NT2/D1 (cell line): Measurements from ENCODE around the gene GIGYF1.

ENCODE experiments used
- SUZ12 ChIP-seq: IDR thresholded peaks from 2 replicates; pipeline ENCODE4 v1.6.1; 2011; ENCODE audit not compliant: insufficient read length, insufficient read depth; ENCODE audit errors: extremely low read depth
- YY1 ChIP-seq: IDR thresholded peaks from 2 replicates; pipeline ENCODE4 v1.6.1; 2011; ENCODE audit not compliant: insufficient read length, insufficient read depth
- ZNF274 ChIP-seq: IDR thresholded peaks from 2 replicates; pipeline ENCODE4 v1.6.1; 2011; ENCODE audit warnings: mild to moderate bottlenecking, low read depth, low read length

DNA sequence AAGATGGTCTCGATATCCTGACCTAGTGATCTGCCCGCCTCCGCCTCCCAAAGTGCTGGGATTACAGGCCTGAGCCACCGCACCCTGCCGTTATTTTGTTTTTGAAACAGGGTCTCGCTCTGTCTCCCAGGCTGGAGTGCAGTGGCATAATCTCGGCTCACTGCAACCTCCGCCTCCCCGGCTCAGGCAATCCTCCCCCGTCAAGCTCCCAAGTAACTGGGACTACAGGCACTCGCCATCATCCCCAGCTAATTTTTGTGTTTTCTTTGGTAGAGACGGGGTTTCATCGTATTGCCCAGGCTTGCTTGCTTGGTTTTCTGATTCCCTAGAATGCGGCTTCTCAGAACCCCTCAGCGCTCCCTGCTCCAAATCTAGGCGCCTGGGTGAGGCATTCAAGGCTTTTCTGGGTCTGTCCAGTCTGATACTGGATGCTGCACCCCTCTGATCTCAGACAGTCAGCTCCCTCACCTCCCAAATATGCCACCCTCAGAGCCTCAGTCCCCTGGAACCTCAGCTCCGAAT is 54.0 kb downstream of the GIGYF1 start:
- TF ChIP-seq YY1, result no peak
- TF ChIP-seq ZNF274, result no peak
- TF ChIP-seq SUZ12, result no peak
